NCI-H526 (cell line): ENCODE data around the gene PIK3CG.
"Not testable (repeated sequence)": the region's sequence is repeated elsewhere in the genome, so short reads cannot be mapped to it uniquely, and the experiment has no call there.

Source experiments
- DNase-seq, 2 experiments: peaks; one replicate each; lab custom pipeline; 2025; lab: John Stamatoyannopoulos, UW

The PIK3CG gene

GRCh38 chr7:106865130-106866041 is at the start of gene PIK3CG:
Gene PIK3CG, plus strand, starts transcription at chr7:106865282. Its CDS starts 2,280 bp downstream, at chr7:106867562.
- DNase-seq = no peak

GRCh38 chr7:106817098-106817497 is 48.0 kb upstream of the PIK3CG start:
- DNase-seq = no peak

- DNase-seq = no peak
Measured at GRCh38 chr7:106818736-106819135, 46.3 kb upstream of the PIK3CG start.

GRCh38 chr7:106819546-106819945 is 45.5 kb upstream of the PIK3CG start:
- DNase-seq = no peak

GRCh38 chr7:106820321-106821217 is 44.5 kb upstream of the PIK3CG start:
- peak; percentile 26 to 44 for DNase-seq

- DNase-seq = peak; percentile 35 to 39
Measured at GRCh38 chr7:106823631-106824030, 41.5 kb upstream of the PIK3CG start.

GRCh38 chr7:106824458-106824857 is 40.6 kb upstream of the PIK3CG start:
- DNase-seq = no peak

- DNase-seq = no peak
Measured at GRCh38 chr7:106827626-106828025, 37.5 kb upstream of the PIK3CG start.

GRCh38 chr7:106829496-106829895 is 35.6 kb upstream of the PIK3CG start:
- no peak for DNase-seq

GRCh38 chr7:106830896-106831295 is 34.2 kb upstream of the PIK3CG start:
- DNase-seq = not testable (repeated sequence)

- DNase-seq = no peak
Measured at GRCh38 chr7:106836816-106837215, 28.3 kb upstream of the PIK3CG start.

- peak in 1 of 2 experiments; percentile 8 for DNase-seq
Measured at GRCh38 chr7:106839511-106839910, 25.6 kb upstream of the PIK3CG start.

GRCh38 chr7:106840342-106840741 is 24.7 kb upstream of the PIK3CG start:
- peak in 1 of 2 experiments; percentile 35 for DNase-seq

- no peak for DNase-seq
Measured at GRCh38 chr7:106841896-106842390, 23.1 kb upstream of the PIK3CG start.

GRCh38 chr7:106844279-106844997 is 20.6 kb upstream of the PIK3CG start:
- DNase-seq = no peak

GRCh38 chr7:106848049-106848448 is 17.0 kb upstream of the PIK3CG start:
- DNase-seq = no peak

GRCh38 chr7:106848851-106849442 is 16.1 kb upstream of the PIK3CG start:
- no peak for DNase-seq

GRCh38 chr7:106851632-106852031 is 13.4 kb upstream of the PIK3CG start:
- not testable (repeated sequence) for DNase-seq

GRCh38 chr7:106853250-106853908 is 11.7 kb upstream of the PIK3CG start:
- no peak for DNase-seq

GRCh38 chr7:106855540-106856132 is 9.4 kb upstream of the PIK3CG start:
- DNase-seq = no peak
